ENCODE results near the gene PGAP3. TPM values are rescaled to one million over a fixed set of nuclear protein-coding genes. Genes with fewer than 3 reads are reported as not detected.

PGAP3 gene
- total RNA-seq, 1 experiment from 2014 or later = 8.4 TPM

GRCh38 chr17:39647256-39647655 lies 40.6 kb downstream of the PGAP3 start:
- H3K9me3 ChIP-seq (replicated peaks) = no peaks in the 10 kb centered on the region
- no peak overlapping the region for H3K27ac ChIP-seq
- H3K4me1 ChIP-seq (replicated peaks) = peaks cover 11% of the 10 kb centered on the region
- no peaks in the 10 kb centered on the region; the same call in 1 of the 2 replicates for H3K36me3 ChIP-seq
- DNase-seq (ENCODE audit: low read depth in 1 of 2, low spot score in 2 of 2) = no peak
- no peak overlapping the region for H3K4me3 ChIP-seq
- H3K27me3 ChIP-seq (replicated peaks) = no peaks in the 10 kb centered on the region

DNA sequence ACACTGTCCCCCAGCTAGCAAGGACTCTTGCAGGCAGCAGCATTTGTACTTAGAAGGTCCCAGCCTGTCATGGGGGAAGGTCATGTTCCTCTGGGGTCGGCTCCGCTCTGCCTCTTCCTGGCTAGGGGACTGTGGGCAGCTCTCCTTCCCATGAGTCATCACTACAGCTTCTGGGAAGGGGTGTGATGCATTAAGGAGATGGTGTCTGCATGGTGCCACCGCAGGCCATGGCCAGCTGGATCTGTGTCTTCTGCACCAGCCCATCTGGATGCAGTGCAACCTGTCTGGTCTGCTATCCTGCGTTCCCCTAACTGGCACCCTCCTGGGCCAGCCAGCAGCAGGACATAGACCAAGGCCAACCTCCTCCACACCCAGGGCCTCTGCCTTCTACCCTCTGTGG lies 44.6 kb downstream of the PGAP3 start:
- no peak for DNase-seq (ENCODE audit: low read depth in 1 of 2, low spot score in 2 of 2)
- H3K27ac ChIP-seq = no peak overlapping the region
- H3K4me1 ChIP-seq (replicated peaks) = peaks cover 8% of the 10 kb centered on the region
- no peaks in the 10 kb centered on the region; the same call in 1 of the 2 replicates for H3K36me3 ChIP-seq
- H3K4me3 ChIP-seq = no peak overlapping the region
- H3K9me3 ChIP-seq (replicated peaks) = no peaks in the 10 kb centered on the region
- H3K27me3 ChIP-seq (replicated peaks) = no peaks in the 10 kb centered on the region

DNA sequence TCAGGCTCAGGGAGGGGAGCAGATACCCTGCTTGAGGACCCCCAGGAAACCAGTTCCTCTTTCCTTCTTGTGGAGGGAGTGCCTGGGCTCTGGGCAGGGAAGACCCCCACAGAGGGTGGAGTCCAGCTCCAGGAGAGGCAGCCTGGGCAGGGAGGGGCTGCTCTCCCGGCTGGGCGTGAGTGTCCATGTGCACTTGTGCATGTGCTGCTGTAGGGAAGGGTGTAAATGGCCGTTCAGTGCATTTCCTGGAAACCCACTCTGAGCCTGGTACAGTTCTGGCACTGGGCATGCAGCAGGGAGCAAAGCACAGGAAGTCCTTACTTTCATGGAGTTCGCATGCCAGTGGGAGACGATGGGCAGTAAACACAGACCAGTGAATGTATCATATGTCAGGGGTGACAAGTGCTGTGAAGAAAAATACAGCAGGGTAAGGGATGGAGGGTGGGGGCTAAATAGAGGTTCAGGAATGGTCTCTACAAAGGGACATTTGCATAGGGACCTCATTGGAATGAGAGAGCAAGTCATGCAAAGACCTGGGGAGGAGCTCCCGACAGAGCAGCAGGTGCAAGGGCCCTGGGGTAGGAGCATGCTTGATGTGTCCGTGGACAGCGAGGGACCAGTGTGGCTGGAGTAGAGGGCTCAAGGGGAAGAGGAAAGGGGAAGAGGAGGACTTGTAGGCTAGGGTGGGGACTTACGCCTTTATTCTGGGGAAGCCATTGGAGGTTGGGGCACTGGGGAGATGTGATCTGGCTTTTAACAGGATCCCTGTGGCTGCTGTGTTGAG lies 45.4 kb downstream of the PGAP3 start:
- Histone ChIP-seq H3K36me3 (no peaks in the 10 kb centered on the region; the same call in 1 of the 2 replicates), H3K4me1 (replicated peaks) (peaks cover 14% of the 10 kb centered on the region), H3K27ac (no peak overlapping the region), H3K9me3 (replicated peaks) (no peaks in the 10 kb centered on the region), H3K4me3 (no peak overlapping the region), H3K27me3 (replicated peaks) (no peaks in the 10 kb centered on the region)
- DNase-seq (ENCODE audit: low read depth in 1 of 2, low spot score in 2 of 2) = no peak

DNA sequence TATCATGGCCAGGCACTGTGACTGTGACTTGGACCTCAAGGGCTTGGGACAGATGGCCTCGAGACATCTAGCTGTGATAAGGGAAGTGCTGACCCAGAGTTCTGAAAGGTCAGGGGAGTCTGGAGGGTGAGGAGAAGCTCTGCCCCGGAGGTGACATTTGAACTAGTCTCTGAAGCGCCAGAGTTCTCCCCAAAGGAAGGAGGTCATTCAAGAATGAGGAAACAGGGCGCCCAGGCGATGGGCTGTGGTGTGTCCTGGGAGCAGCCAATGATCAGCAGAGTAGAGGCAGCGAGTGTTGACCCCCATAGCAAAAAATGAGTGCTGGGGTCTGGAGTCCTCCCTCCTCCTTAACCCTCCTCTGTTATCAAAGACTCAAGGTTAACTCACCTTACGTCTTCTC lies 46.0 kb downstream of the PGAP3 start:
- Histone ChIP-seq H3K9me3 (replicated peaks) (no peaks in the 10 kb centered on the region), H3K4me1 (replicated peaks) (peaks cover 14% of the 10 kb centered on the region), H3K4me3 (no peak overlapping the region), H3K36me3 (peaks cover 4% of the 10 kb centered on the region), H3K27ac (no peak overlapping the region), H3K27me3 (replicated peaks) (no peaks in the 10 kb centered on the region)
- no peak for DNase-seq (ENCODE audit: low read depth in 1 of 2, low spot score in 2 of 2)

DNA sequence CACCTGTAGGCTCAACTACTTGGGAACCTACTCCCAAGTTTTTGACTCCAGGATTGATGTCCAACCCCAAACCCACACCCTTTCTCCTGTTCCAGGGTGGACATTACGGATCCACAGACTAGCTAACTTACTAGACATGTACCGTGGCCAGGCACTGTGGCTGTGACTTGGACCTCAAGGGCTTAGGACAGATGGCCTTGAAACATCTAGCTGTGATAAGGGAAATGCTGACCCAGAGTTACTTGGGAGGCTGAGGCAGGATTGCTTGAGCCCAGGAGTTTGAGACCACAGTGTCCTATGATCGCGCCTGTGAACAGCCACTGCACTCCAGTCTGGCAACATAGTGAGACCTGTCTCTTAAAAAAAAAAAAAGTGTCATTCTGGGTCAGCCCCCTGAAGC lies 46.8 kb downstream of the PGAP3 start:
- Histone ChIP-seq H3K36me3 (peaks cover 4% of the 10 kb centered on the region), H3K9me3 (replicated peaks) (no peaks in the 10 kb centered on the region), H3K27ac (no peak overlapping the region), H3K4me3 (no peak overlapping the region), H3K27me3 (replicated peaks) (no peaks in the 10 kb centered on the region), H3K4me1 (replicated peaks) (peaks cover 20% of the 10 kb centered on the region)
- no peak for DNase-seq (ENCODE audit: low read depth in 1 of 2, low spot score in 2 of 2)

GRCh38 chr17:39640591-39641031 lies 47.2 kb downstream of the PGAP3 start:
- no peaks in the 10 kb centered on the region for H3K27me3 ChIP-seq (replicated peaks)
- H3K4me3 ChIP-seq = no peak overlapping the region
- peaks cover 20% of the 10 kb centered on the region for H3K4me1 ChIP-seq (replicated peaks)
- H3K36me3 ChIP-seq = peaks cover 4% of the 10 kb centered on the region
- no peak overlapping the region for H3K27ac ChIP-seq
- no peaks in the 10 kb centered on the region for H3K9me3 ChIP-seq (replicated peaks)
- DNase-seq (ENCODE audit: low read depth in 1 of 2, low spot score in 2 of 2) = no peak

DNA sequence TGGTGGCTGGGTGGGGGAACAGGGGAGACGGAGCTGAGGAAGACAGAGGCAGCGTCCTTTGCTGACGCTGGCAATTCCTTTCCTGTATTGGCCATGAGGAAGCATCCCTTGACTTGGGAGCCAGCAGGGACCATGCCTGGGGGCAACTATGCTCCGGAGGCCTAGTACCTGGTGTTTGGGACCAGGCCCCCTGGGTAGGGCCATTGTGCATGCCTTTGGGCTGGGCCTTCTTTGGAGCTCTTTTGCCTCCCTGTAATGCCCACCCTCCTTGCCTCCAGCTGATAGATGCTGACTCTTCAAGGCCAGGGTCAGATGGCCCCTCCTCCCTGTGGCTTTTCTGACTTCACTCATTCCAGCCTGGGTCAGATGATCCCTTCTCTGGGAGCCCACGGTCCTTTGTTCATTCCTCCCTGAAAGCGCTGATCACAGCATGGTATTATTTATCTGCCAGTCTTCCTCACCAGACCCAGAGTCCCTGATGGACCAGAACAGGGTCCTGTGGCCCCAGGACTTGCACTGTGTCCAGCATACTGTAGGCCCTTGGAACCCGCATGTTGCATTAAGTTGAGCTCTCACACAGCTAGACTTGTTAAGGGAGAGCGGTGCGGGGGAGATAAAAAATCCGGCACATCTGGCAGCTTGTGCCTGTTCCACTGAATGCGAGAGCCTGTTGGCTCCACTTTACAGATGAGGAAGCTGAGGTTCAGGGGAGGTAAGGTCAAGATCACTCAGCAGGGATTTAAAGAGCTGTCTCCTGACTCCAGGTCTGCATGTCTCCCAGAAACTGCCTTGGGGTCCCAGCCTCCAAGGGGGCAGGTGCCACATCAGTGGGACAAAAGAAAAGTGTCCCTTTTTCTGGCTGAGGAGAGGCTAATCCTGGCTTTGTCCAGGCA lies 48.0 kb downstream of the PGAP3 start:
- H3K4me3 ChIP-seq = no peak overlapping the region
- no peaks in the 10 kb centered on the region for H3K9me3 ChIP-seq (replicated peaks)
- DNase-seq (ENCODE audit: low read depth in 1 of 2, low spot score in 2 of 2) = no peak
- no peak overlapping the region for H3K27ac ChIP-seq
- peaks cover 20% of the 10 kb centered on the region for H3K4me1 ChIP-seq (replicated peaks)
- no peaks in the 10 kb centered on the region for H3K27me3 ChIP-seq (replicated peaks)
- peaks cover 4% of the 10 kb centered on the region for H3K36me3 ChIP-seq

DNA sequence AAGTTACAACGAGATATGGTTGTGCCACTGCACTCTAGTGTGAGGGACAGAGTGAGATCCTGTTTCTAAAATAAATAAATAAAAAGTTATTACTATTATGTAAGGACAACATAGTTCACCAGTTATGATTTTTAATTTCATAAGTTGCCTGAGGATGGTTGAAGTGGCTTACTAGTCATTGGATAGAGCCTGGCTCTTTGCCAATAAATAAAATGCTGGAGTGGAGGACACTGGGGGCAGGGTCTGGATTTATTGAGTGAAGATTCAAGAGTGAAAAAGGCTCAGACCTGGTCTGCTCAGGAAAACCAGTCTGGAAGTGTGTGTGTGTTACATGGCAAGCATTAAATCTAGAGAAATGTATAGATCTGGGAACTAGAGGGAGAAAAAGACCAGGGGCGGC lies 48.8 kb downstream of the PGAP3 start:
- H3K4me1 ChIP-seq (replicated peaks) = peaks cover 20% of the 10 kb centered on the region
- no peak overlapping the region for H3K27ac ChIP-seq
- H3K9me3 ChIP-seq (replicated peaks) = no peaks in the 10 kb centered on the region
- no peaks in the 10 kb centered on the region for H3K27me3 ChIP-seq (replicated peaks)
- peaks cover 4% of the 10 kb centered on the region for H3K36me3 ChIP-seq
- H3K4me3 ChIP-seq = no peak overlapping the region
- DNase-seq (ENCODE audit: low read depth in 1 of 2, low spot score in 2 of 2) = no peak

DNA sequence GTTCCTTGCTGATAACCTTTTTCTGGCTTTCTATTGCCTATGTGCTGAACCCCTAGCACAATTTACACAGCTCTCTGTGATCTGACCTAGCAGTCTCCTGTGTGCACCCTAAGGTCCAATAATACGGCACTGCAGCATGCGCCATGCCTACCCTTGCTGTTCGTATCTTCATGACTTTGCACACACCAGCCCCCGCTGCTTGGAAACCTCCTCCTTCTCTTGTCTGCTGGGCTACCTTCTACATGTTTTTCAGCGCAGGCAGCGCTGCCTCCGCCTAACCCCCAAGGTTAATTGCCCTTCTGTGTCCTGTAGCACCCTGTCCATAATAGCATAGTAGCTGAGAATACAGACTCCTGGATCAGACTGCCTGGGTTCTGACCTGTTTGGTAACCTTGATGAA lies 49.5 kb downstream of the PGAP3 start:
- H3K9me3 ChIP-seq (replicated peaks) = no peaks in the 10 kb centered on the region
- peaks cover 4% of the 10 kb centered on the region for H3K36me3 ChIP-seq
- H3K27me3 ChIP-seq (replicated peaks) = no peaks in the 10 kb centered on the region
- H3K27ac ChIP-seq = no peak overlapping the region
- peaks cover 19% of the 10 kb centered on the region for H3K4me1 ChIP-seq (replicated peaks)
- no peak overlapping the region for H3K4me3 ChIP-seq
- no peak for DNase-seq (ENCODE audit: low read depth in 1 of 2, low spot score in 2 of 2)

DNA sequence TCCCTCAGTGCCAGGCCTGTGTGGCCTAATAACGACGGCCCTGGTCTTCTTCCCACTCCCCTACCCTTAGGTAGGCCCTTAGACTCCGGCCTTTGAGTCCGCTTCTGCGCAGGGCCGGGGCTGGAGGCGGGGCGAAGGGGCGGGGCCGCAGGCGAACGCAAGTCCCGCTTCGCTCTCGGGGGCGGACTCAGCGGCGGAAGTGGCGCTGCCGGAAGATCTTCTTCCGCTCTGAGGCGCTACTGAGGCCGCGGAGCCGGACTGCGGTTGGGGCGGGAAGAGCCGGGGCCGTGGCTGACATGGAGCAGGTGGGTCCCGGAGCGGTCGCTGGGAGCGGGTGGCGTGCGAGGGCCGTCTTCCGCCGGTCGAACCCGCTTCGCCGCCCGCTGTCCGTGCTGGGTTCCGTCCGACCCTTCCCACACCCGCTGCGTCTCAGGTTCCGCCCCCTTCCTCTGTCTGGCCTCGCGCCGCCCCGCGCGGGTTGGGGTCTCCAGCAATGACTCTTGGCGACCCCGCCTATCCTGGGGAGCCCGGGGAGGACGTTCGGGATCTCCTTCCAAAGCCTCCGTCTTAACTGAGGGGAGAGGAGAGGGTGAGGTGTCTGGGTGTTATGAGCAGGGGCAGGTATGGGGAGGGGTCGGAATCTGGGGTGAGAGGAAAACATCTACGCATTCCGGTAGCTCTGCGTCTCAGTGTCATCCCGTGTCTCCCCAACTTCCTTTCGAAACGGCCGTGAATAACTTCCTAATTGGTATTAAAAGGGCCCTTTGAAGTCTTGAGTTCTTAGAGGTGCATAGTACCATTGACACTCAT lies 50.7 kb downstream of the PGAP3 start, which contains the start of gene STARD3:
Gene STARD3 (plus strand): TSS at position 218 of the 810 bp plus-strand sequence. CDS start 16,388 bp downstream, outside the sequence.
- Histone ChIP-seq H3K4me1 (replicated peaks) (peaks cover 13% of the 10 kb centered on the region), H3K27me3 (replicated peaks) (peaks cover 2% of the 10 kb centered on the region; the same call in 1 of the 2 replicates), H3K9me3 (replicated peaks) (no peaks in the 10 kb centered on the region), H3K36me3 (peaks cover 4% of the 10 kb centered on the region), H3K27ac (peak within 1 kb of the TSS; percentile 92), H3K4me3 (peak within 1 kb of the TSS; percentile 97)
- peak; percentile 76 to 90 for DNase-seq (ENCODE audit: low read depth in 1 of 2, low spot score in 2 of 2)

GRCh38 chr17:39636587-39636926 lies 51.3 kb downstream of the PGAP3 start:
- Histone ChIP-seq H3K4me3 (peak overlapping the region; percentile 97), H3K36me3 (peaks cover 4% of the 10 kb centered on the region), H3K27ac (peak overlapping the region; percentile 92), H3K27me3 (replicated peaks) (peaks cover 5% of the 10 kb centered on the region; the same call in 1 of the 2 replicates), H3K4me1 (replicated peaks) (peaks cover 13% of the 10 kb centered on the region), H3K9me3 (replicated peaks) (no peaks in the 10 kb centered on the region)
- no peak for DNase-seq (ENCODE audit: low read depth in 1 of 2, low spot score in 2 of 2)

GRCh38 chr17:39635614-39636176 lies 52.2 kb downstream of the PGAP3 start:
- Histone ChIP-seq H3K4me3 (no peak overlapping the region), H3K27me3 (replicated peaks) (peaks cover 8% of the 10 kb centered on the region; the same call in 1 of the 2 replicates), H3K4me1 (replicated peaks) (peaks cover 13% of the 10 kb centered on the region), H3K9me3 (replicated peaks) (no peaks in the 10 kb centered on the region), H3K27ac (no peak overlapping the region), H3K36me3 (peaks cover 4% of the 10 kb centered on the region)
- no peak for DNase-seq (ENCODE audit: low read depth in 1 of 2, low spot score in 2 of 2)

- Histone ChIP-seq H3K36me3 (peaks cover 4% of the 10 kb centered on the region), H3K4me3 (no peak overlapping the region), H3K9me3 (replicated peaks) (no peaks in the 10 kb centered on the region), H3K27ac (no peak overlapping the region), H3K4me1 (replicated peaks) (peaks cover 13% of the 10 kb centered on the region), H3K27me3 (replicated peaks) (peaks cover 14% of the 10 kb centered on the region; the same call in 1 of the 2 replicates)
- DNase-seq (ENCODE audit: low read depth in 1 of 2, low spot score in 2 of 2) = peak in 1 of 2 experiments; percentile 51
Observed at GRCh38 chr17:39634384-39634871, 53.4 kb downstream of the PGAP3 start.

All from SJSA1 (cell line).